Measurements from ENCODE around the gene UBAP2L. TPM values are rescaled to one million over a fixed set of nuclear protein-coding genes. Genes with fewer than 3 reads are reported as not detected.

Gene UBAP2L
- total and polyA plus RNA-seq, 2 experiments from 2014 or later = 98.5 to 157 TPM

- Mint-ChIP-seq H3K4me1 (peaks cover 30% of the 10 kb centered on the region), H3K27me3 (ENCODE audit: insufficient read depth, low read depth, poor library complexity) (peaks cover 16% of the 10 kb centered on the region), H3K36me3 (ENCODE audit: low read depth) (peaks cover 74% of the 10 kb centered on the region), H3K9me3 (peaks cover 4% of the 10 kb centered on the region; the same call in 2 of the 3 replicates), H3K27ac (peak overlapping the region; percentile 76), H3K4me3 (peak overlapping the region; percentile 99)
- H3K27me3 ChIP-seq (ENCODE audit: insufficient read depth) = no peaks in the 10 kb centered on the region
- H3K36me3 ChIP-seq (ENCODE audit: insufficient read depth) = peaks cover 29% of the 10 kb centered on the region
- H3F3A ChIP-seq (replicated peaks; ENCODE audit: low read depth) = peaks cover 8% of the 10 kb centered on the region; the same call in 1 of the 2 replicates
- no peak for DNase-seq (ENCODE audit: low spot score)
- H3K27ac ChIP-seq (ENCODE audit: low read depth) = peak overlapping the region; percentile 41
- H4K20me1 ChIP-seq (replicated peaks; ENCODE audit: insufficient read depth) = peaks cover 26% of the 10 kb centered on the region
- peak overlapping the region; percentile 94 for H3K4me2 ChIP-seq
- H2AFZ ChIP-seq = no peak overlapping the region
- no peaks in the 10 kb centered on the region for H3K9me2 ChIP-seq (ENCODE audit: insufficient read depth)
- H3K4me3 ChIP-seq = peak overlapping the region; percentile 75
- TF ChIP-seq REST (IDR thresholded peaks at IDR 0.05; ENCODE audit: unreplicated experiment) = no peak
- no peak for TF ChIP-seq EZH2 (IDR thresholded peaks at IDR 0.05; ENCODE audit: low read depth, unreplicated experiment)
- TF ChIP-seq STAT1 (IDR thresholded peaks at IDR 0.05; ENCODE audit: unreplicated experiment) = no peak
- no peak for TF ChIP-seq EZH2phosphoT487 (IDR thresholded peaks at IDR 0.05; ENCODE audit: unreplicated experiment)
- no peak for TF ChIP-seq ZNF114 (CRISPR knock-in tag; IDR thresholded peaks at IDR 0.05)
- TF ChIP-seq POLR2AphosphoS5 (IDR thresholded peaks at IDR 0.05; ENCODE audit: low read depth) = no peak
- TF ChIP-seq CTCF (conservative IDR thresholded peaks at IDR 0.05; ENCODE audit: low read depth in 2 of 2) = no peak
- no peak for TF ChIP-seq NANOG (IDR thresholded peaks at IDR 0.05; ENCODE audit: borderline replicate concordance)
- TF ChIP-seq CREB1 (CRISPR knock-in tag; IDR thresholded peaks at IDR 0.05; ENCODE audit: low read depth) = no peak
- peaks cover 91% of the 10 kb centered on the region for H3K79me2 ChIP-seq (replicated peaks; ENCODE audit: insufficient read depth)
- H3K4me1 ChIP-seq (ENCODE audit: insufficient read depth) = peaks cover 41% of the 10 kb centered on the region
- ATAC-seq = no peak
Observed at GRCh38 chr1:154222918-154223317, 2.2 kb downstream of the UBAP2L start.

- no peaks in the 10 kb centered on the region for H3K9me2 ChIP-seq (ENCODE audit: insufficient read depth)
- peaks cover 28% of the 10 kb centered on the region for H4K20me1 ChIP-seq (replicated peaks; ENCODE audit: insufficient read depth)
- no peak overlapping the region for H2AFZ ChIP-seq
- H3K4me3 ChIP-seq = peak overlapping the region; percentile 75; the same call in 1 of the 2 replicates
- peaks cover 5% of the 10 kb centered on the region; the same call in 1 of the 2 replicates for H3F3A ChIP-seq (replicated peaks; ENCODE audit: low read depth)
- Mint-ChIP-seq H3K27ac (peak overlapping the region; percentile 51; the same call in 1 of the 2 replicates), H3K4me1 (peaks cover 26% of the 10 kb centered on the region), H3K36me3 (ENCODE audit: low read depth) (peaks cover 74% of the 10 kb centered on the region), H3K4me3 (peak overlapping the region; percentile 99), H3K27me3 (ENCODE audit: insufficient read depth, low read depth, poor library complexity) (peaks cover 16% of the 10 kb centered on the region), H3K9me3 (peaks cover 4% of the 10 kb centered on the region; the same call in 2 of the 3 replicates)
- H3K27ac ChIP-seq (ENCODE audit: low read depth) = 0 out of 2 replicates have a peak overlapping the region, but pooled peaks have one; percentile 41
- DNase-seq (ENCODE audit: low spot score) (no peak), ATAC-seq (no peak)
- peaks cover 35% of the 10 kb centered on the region for H3K4me1 ChIP-seq (ENCODE audit: insufficient read depth)
- H3K79me2 ChIP-seq (replicated peaks; ENCODE audit: insufficient read depth) = peaks cover 91% of the 10 kb centered on the region
- peak overlapping the region; percentile 94 for H3K4me2 ChIP-seq
- H3K36me3 ChIP-seq (ENCODE audit: insufficient read depth) = peaks cover 29% of the 10 kb centered on the region
- TF ChIP-seq CTCF (conservative IDR thresholded peaks at IDR 0.05; ENCODE audit: low read depth in 2 of 2) (no peak), EZH2phosphoT487 (IDR thresholded peaks at IDR 0.05; ENCODE audit: unreplicated experiment) (no peak), ETS1 (IDR thresholded peaks at IDR 0.05) (no peak)
- H3K27me3 ChIP-seq (ENCODE audit: insufficient read depth) = no peaks in the 10 kb centered on the region
Observed at GRCh38 chr1:154223621-154224020, 2.9 kb downstream of the UBAP2L start.

Measured in GM23338 (cell line).